ENCODE results near the gene TYRP1.

TYRP1 gene, protein sequence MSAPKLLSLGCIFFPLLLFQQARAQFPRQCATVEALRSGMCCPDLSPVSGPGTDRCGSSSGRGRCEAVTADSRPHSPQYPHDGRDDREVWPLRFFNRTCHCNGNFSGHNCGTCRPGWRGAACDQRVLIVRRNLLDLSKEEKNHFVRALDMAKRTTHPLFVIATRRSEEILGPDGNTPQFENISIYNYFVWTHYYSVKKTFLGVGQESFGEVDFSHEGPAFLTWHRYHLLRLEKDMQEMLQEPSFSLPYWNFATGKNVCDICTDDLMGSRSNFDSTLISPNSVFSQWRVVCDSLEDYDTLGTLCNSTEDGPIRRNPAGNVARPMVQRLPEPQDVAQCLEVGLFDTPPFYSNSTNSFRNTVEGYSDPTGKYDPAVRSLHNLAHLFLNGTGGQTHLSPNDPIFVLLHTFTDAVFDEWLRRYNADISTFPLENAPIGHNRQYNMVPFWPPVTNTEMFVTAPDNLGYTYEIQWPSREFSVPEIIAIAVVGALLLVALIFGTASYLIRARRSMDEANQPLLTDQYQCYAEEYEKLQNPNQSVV

GRCh38 chr9:12693141-12693540, at the start of gene TYRP1:
TSS of gene TYRP1 (plus strand) at chr9:12693385. CDS start at chr9:12693997, 612 bp downstream.
- no peak within 1 kb of the TSS for H3K4me3 Mint-ChIP-seq
- H3K4me1 Mint-ChIP-seq (ENCODE audit: low read depth) = no peaks in the 10 kb centered on the region
- H3K27me3 Mint-ChIP-seq (ENCODE audit: low read depth) = no peaks in the 10 kb centered on the region
- no peak within 1 kb of the TSS for H3K27ac Mint-ChIP-seq
- no peak for DNase-seq (ENCODE audit: low spot score)
- no peaks in the 10 kb centered on the region for H3K36me3 Mint-ChIP-seq (ENCODE audit: low read depth)
- peaks cover 12% of the 10 kb centered on the region for H3K9me3 Mint-ChIP-seq

GRCh38 chr9:12643686-12644085, 49.5 kb upstream of the TYRP1 start:
- no peak overlapping the region for H3K27ac Mint-ChIP-seq
- no peaks in the 10 kb centered on the region for H3K36me3 Mint-ChIP-seq (ENCODE audit: low read depth)
- no peak for DNase-seq (ENCODE audit: low spot score)
- H3K4me3 Mint-ChIP-seq = no peak overlapping the region
- H3K27me3 Mint-ChIP-seq (ENCODE audit: low read depth) = no peaks in the 10 kb centered on the region
- H3K4me1 Mint-ChIP-seq (ENCODE audit: low read depth) = no peaks in the 10 kb centered on the region
- peaks cover 21% of the 10 kb centered on the region for H3K9me3 Mint-ChIP-seq

DNA sequence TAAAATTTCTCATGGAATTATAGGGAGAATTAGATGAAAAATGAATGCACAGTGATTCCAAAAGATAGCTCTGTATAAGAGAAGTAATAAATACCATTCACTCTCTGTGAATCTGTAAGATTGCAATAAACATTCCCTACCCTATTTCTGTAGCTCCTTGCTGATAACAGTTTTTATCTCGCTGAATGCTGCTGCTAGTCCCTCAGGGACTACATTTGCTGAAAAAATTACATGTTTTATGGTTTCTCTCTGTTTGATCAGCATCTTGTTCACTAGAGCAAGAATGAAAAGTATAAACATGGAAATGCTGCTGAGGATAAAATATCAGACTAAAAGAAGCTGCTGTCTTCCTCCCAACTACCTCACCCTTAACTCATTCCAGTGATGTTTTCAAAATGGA, 44.3 kb upstream of the TYRP1 start:
- no peaks in the 10 kb centered on the region for H3K27me3 Mint-ChIP-seq (ENCODE audit: low read depth)
- H3K4me1 Mint-ChIP-seq (ENCODE audit: low read depth) = no peaks in the 10 kb centered on the region
- no peak overlapping the region for H3K27ac Mint-ChIP-seq
- no peak overlapping the region for H3K4me3 Mint-ChIP-seq
- no peak for DNase-seq (ENCODE audit: low spot score)
- H3K9me3 Mint-ChIP-seq = peaks cover 26% of the 10 kb centered on the region
- H3K36me3 Mint-ChIP-seq (ENCODE audit: low read depth) = no peaks in the 10 kb centered on the region

DNA sequence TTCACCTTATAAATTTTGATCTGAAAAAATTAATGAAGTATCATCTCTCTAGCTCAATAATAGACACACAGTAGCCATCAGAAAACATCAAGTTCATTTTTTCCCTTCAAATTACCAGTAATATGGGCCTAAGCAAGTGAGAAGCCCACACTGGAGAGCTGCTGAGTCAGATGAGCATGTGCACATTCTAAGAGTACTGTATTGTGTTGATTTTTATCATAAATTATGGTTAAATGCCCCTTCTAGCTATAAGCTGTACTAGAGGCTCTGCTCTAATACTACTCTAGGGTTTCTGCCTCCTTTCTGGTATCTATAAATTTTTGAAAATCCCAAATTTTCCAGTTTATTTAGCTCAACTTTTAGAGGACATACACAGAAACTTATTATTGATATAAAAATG, 42.1 kb upstream of the TYRP1 start:
- Mint-ChIP-seq H3K9me3 (peaks cover 23% of the 10 kb centered on the region), H3K27me3 (ENCODE audit: low read depth) (no peaks in the 10 kb centered on the region), H3K4me3 (no peak overlapping the region), H3K36me3 (ENCODE audit: low read depth) (no peaks in the 10 kb centered on the region), H3K27ac (no peak overlapping the region), H3K4me1 (ENCODE audit: low read depth) (no peaks in the 10 kb centered on the region)
- no peak for DNase-seq (ENCODE audit: low spot score)

- peaks cover 18% of the 10 kb centered on the region for H3K9me3 Mint-ChIP-seq
- H3K27ac Mint-ChIP-seq = no peak overlapping the region
- no peaks in the 10 kb centered on the region for H3K36me3 Mint-ChIP-seq (ENCODE audit: low read depth)
- DNase-seq (ENCODE audit: low spot score) = no peak
- no peak overlapping the region for H3K4me3 Mint-ChIP-seq
- no peaks in the 10 kb centered on the region for H3K4me1 Mint-ChIP-seq (ENCODE audit: low read depth)
- H3K27me3 Mint-ChIP-seq (ENCODE audit: low read depth) = no peaks in the 10 kb centered on the region
These were observed 40.2 kb upstream of the TYRP1 start for GRCh38 chr9:12652973-12653372.

DNA sequence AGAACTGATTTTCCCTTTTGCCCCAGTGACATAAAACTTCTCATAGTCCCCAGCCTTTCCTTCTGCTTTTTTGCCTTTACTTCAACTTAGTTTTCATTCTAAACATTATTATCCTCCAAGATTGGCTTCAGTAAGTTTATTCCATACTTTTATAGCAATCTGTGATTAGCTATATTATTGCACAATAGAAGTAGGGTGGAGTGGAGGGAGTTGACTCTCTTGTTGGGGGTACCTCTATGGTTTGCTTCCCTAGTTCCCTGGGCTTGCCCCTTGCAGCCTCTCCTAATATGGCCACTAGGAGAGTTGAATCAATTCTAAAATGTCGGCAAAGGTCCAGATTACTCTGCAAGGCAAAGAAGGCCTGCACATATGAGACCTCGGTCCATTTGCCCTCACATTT, 36.4 kb upstream of the TYRP1 start:
- H3K4me1 Mint-ChIP-seq (ENCODE audit: low read depth) = no peaks in the 10 kb centered on the region
- no peak overlapping the region for H3K4me3 Mint-ChIP-seq
- no peaks in the 10 kb centered on the region for H3K27me3 Mint-ChIP-seq (ENCODE audit: low read depth)
- peaks cover 24% of the 10 kb centered on the region for H3K9me3 Mint-ChIP-seq
- H3K36me3 Mint-ChIP-seq (ENCODE audit: low read depth) = no peaks in the 10 kb centered on the region
- no peak for DNase-seq (ENCODE audit: low spot score)
- no peak overlapping the region for H3K27ac Mint-ChIP-seq

DNA sequence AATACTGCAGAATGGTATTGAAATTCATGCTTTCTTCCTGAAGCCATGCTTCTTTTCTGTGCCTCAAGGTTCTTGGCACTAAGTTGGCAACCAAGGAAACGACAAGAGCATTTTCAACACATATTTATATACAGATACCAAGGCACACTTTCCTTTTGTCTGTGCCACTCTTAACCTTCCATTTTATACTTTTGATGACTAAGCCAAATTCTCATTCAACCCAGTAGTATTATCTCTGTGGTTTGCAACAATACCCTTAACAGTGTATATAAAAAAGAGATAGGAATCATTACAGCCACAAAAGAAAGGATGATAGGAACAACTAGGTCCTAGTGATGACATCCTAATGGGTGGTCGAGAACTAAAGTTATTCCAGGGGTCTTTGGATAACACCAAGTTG, 36.0 kb upstream of the TYRP1 start:
- Mint-ChIP-seq H3K4me3 (no peak overlapping the region), H3K4me1 (ENCODE audit: low read depth) (no peaks in the 10 kb centered on the region), H3K9me3 (peaks cover 24% of the 10 kb centered on the region), H3K27ac (no peak overlapping the region), H3K27me3 (ENCODE audit: low read depth) (no peaks in the 10 kb centered on the region), H3K36me3 (ENCODE audit: low read depth) (no peaks in the 10 kb centered on the region)
- no peak for DNase-seq (ENCODE audit: low spot score)

- no peak overlapping the region for H3K4me3 Mint-ChIP-seq
- DNase-seq (ENCODE audit: low spot score) = no peak
- H3K4me1 Mint-ChIP-seq (ENCODE audit: low read depth) = no peaks in the 10 kb centered on the region
- no peak overlapping the region for H3K27ac Mint-ChIP-seq
- H3K36me3 Mint-ChIP-seq (ENCODE audit: low read depth) = no peaks in the 10 kb centered on the region
- no peaks in the 10 kb centered on the region for H3K27me3 Mint-ChIP-seq (ENCODE audit: low read depth)
- peaks cover 23% of the 10 kb centered on the region for H3K9me3 Mint-ChIP-seq
These were observed 35.2 kb upstream of the TYRP1 start for GRCh38 chr9:12657998-12658397.

DNA sequence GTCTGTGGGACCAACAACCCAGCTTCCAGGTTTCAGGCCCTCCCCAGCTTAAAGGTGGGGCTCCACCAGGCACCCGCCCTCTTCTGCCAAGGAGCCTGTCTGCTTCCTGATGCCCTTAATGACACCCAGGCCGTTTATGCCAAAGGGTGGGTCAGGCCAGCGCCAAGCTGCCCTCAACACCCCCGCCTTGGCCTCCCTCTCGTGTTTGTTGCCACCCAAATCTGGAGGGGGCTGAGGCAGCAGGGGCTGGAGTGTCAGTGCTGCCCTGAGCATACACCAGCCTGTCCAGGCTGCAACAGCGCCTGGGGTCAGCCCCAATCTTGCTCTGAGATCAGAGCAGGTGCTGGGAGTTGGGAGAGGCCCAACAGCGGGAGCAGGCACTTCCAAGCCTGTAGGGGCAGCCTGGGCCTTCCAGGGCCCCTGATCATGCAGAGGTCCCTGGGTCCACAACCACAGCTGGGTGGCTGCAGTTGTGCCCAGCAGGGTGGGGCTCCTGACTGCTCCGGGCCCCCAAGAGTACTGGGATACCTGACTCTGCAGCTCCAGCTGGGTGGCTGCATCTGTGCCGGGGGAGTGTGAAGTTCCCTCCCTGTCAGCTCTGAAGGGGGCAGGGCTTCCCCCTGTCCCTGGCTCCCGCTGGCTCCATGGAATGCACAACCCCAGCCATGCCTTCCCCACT, 34.5 kb upstream of the TYRP1 start:
- H3K9me3 Mint-ChIP-seq = peaks cover 24% of the 10 kb centered on the region
- no peak overlapping the region for H3K4me3 Mint-ChIP-seq
- no peaks in the 10 kb centered on the region for H3K36me3 Mint-ChIP-seq (ENCODE audit: low read depth)
- no peaks in the 10 kb centered on the region for H3K4me1 Mint-ChIP-seq (ENCODE audit: low read depth)
- H3K27ac Mint-ChIP-seq = no peak overlapping the region
- DNase-seq (ENCODE audit: low spot score) = no peak
- no peaks in the 10 kb centered on the region for H3K27me3 Mint-ChIP-seq (ENCODE audit: low read depth)

- H3K9me3 Mint-ChIP-seq = peaks cover 24% of the 10 kb centered on the region
- H3K36me3 Mint-ChIP-seq (ENCODE audit: low read depth) = no peaks in the 10 kb centered on the region
- H3K27ac Mint-ChIP-seq = no peak overlapping the region
- no peak for DNase-seq (ENCODE audit: low spot score)
- H3K27me3 Mint-ChIP-seq (ENCODE audit: low read depth) = no peaks in the 10 kb centered on the region
- H3K4me1 Mint-ChIP-seq (ENCODE audit: low read depth) = no peaks in the 10 kb centered on the region
- no peak overlapping the region for H3K4me3 Mint-ChIP-seq
These were observed 34.0 kb upstream of the TYRP1 start for GRCh38 chr9:12659220-12659619.

- H3K9me3 Mint-ChIP-seq = peaks cover 24% of the 10 kb centered on the region
- H3K36me3 Mint-ChIP-seq (ENCODE audit: low read depth) = no peaks in the 10 kb centered on the region
- H3K4me1 Mint-ChIP-seq (ENCODE audit: low read depth) = no peaks in the 10 kb centered on the region
- no peak for DNase-seq (ENCODE audit: low spot score)
- no peak overlapping the region for H3K27ac Mint-ChIP-seq
- H3K4me3 Mint-ChIP-seq = no peak overlapping the region
- H3K27me3 Mint-ChIP-seq (ENCODE audit: low read depth) = no peaks in the 10 kb centered on the region
These were observed 26.4 kb upstream of the TYRP1 start for GRCh38 chr9:12666813-12667212.

GRCh38 chr9:12667892-12668291, 25.3 kb upstream of the TYRP1 start:
- Mint-ChIP-seq H3K36me3 (ENCODE audit: low read depth) (no peaks in the 10 kb centered on the region), H3K27me3 (ENCODE audit: low read depth) (no peaks in the 10 kb centered on the region), H3K27ac (no peak overlapping the region)

DNA sequence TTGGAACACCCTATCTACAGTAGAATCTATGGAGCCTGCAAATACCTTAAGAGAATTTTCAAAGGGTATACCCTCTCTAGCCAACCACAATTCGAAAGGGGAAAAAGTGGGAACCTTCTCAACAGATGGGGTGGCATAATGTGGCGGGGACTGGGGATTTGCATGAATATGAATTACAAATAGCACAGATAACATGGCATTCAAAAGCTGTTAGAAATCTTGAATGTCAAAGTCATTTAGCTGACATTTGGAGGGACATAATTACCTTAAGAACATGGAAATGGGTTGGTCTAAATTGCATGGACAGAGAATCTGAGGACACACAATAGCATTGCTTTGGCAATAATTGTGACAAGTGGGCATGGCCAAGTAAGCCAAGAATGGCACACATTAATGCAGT, 23.2 kb upstream of the TYRP1 start:
- H3K36me3 Mint-ChIP-seq (ENCODE audit: low read depth) = no peaks in the 10 kb centered on the region
- no peak overlapping the region for H3K27ac Mint-ChIP-seq
- peaks cover 18% of the 10 kb centered on the region for H3K9me3 Mint-ChIP-seq
- no peaks in the 10 kb centered on the region for H3K27me3 Mint-ChIP-seq (ENCODE audit: low read depth)
- no peaks in the 10 kb centered on the region for H3K4me1 Mint-ChIP-seq (ENCODE audit: low read depth)
- DNase-seq (ENCODE audit: low spot score) = no peak
- no peak overlapping the region for H3K4me3 Mint-ChIP-seq

More at GRCh38 chr9:12667892-12668291, 25.3 kb upstream of the TYRP1 start:
- peaks cover 24% of the 10 kb centered on the region for H3K9me3 Mint-ChIP-seq
- H3K4me1 Mint-ChIP-seq (ENCODE audit: low read depth) = no peaks in the 10 kb centered on the region
- DNase-seq (ENCODE audit: low spot score) = no peak
- no peak overlapping the region for H3K4me3 Mint-ChIP-seq

DNA sequence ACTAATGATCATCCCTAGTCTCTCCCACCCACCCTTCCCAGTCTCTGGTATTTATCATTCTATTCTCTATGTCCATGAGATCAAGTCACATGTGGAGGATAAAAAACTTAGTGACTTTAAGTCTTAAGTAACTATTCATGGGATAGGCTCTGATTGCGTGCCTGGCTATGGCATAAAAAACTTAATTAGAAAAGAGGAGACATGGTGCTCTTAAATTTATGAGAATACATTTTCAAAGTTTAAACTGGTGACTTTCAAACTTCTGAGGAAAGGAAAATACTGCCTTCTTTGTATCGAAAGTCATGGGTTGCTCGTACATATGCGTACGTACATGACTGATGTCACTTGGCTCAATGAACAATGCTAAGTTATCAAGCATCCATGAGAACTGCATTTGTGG, 18.2 kb upstream of the TYRP1 start:
- H3K27me3 Mint-ChIP-seq (ENCODE audit: low read depth) = no peaks in the 10 kb centered on the region
- H3K36me3 Mint-ChIP-seq (ENCODE audit: low read depth) = no peaks in the 10 kb centered on the region
- H3K4me1 Mint-ChIP-seq (ENCODE audit: low read depth) = no peaks in the 10 kb centered on the region
- no peak for DNase-seq (ENCODE audit: low spot score)
- H3K27ac Mint-ChIP-seq = no peak overlapping the region
- no peak overlapping the region for H3K4me3 Mint-ChIP-seq
- H3K9me3 Mint-ChIP-seq = peaks cover 11% of the 10 kb centered on the region
